Neural progenitor cell (in vitro differentiated cells): ENCODE data around the gene ATXN7.

Experiments used
- CTCF ChIP-seq: fragments of 200-600 bp; sonication (generic); IDR thresholded peaks from 2 replicates; pipeline ENCODE4 v1.5.1; 2017; ENCODE audit warnings: antibody characterized with exemption, mild to moderate bottlenecking
- EZH2 ChIP-seq: fragments of 200-600 bp; sonication (generic); IDR thresholded peaks from 2 replicates; pipeline ENCODE4 v1.6.1; 2017; ENCODE audit warnings: antibody characterized with exemption, mild to moderate bottlenecking, moderate library complexity

DNA sequence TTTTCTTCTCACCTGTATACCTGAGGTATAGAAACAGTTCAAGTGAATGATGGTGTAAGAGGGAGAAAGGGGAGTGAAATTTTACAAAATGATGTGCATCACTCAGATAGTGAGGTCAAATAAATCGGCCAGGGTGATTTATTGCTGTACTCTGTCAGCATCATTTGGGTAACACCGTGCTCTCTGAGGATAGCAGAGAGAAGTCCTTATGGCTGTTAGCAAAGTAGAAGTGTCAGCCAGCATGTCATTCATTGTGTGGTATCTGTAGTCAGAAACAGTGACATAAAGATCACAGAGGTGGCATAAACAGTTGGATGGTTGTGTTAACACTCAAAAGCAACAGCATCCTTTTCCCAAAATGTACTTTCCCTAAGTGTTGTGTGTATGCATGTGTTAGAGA is 106.2 kb downstream of the ATXN7 start:
- no peak for TF ChIP-seq CTCF
- no peak for TF ChIP-seq EZH2
